Activated CD8-positive, alpha-beta T cell treated with anti-CD3 and anti-CD28 coated beads, Interleukin-2, amount 10 ng/mL, durations not matched to agents 7 days and 5 days (primary cell): Measurements from ENCODE around the gene RMND1. TPM values are rescaled to one million over a fixed set of nuclear protein-coding genes. Genes with fewer than 3 reads are reported as not detected.
"Not testable (repeated sequence)": the region's sequence is repeated elsewhere in the genome, so short reads cannot be mapped to it uniquely, and the experiment has no call there.

ENCODE experiments used
- ATAC-seq: fragments of 150-1000 bp; cut with Tn5 transposase; one replicate; pipeline ENCODE4 v1.10.0; 2021; ENCODE audit warnings: moderate library complexity
- CTCF ChIA-PET: fragments of 350-600 bp; sonication (Branson Sonifier 250); formaldehyde crosslinking; loops from one replicate; lab custom pipeline; 2021; ENCODE audit warnings: antibody characterized with exemption; lab: Charles Lee
- POLR2A ChIA-PET: fragments of 350-600 bp; sonication (Branson Sonifier 250); formaldehyde crosslinking; loops from one replicate; lab custom pipeline; 2021; ENCODE audit warnings: antibody characterized with exemption; lab: Charles Lee
- DNase-seq: peaks from one replicate; pipeline ENCODE4 v3.0.0-alpha.2; 2020
- H3K27ac Mint-ChIP-seq: one replicate; pipeline ENCODE4 v1.8.0; 2021; ENCODE audit warnings: mild to moderate bottlenecking, mixed read lengths
- H3K27me3 Mint-ChIP-seq: one replicate; pipeline ENCODE4 v1.8.0; 2021; ENCODE audit warnings: low read depth, mixed read lengths
- H3K36me3 Mint-ChIP-seq: one replicate; pipeline ENCODE4 v1.8.0; 2021; ENCODE audit warnings: low read depth, mixed read lengths
- H3K4me1 Mint-ChIP-seq: one replicate; pipeline ENCODE4 v1.8.0; 2021; ENCODE audit warnings: low read depth, mixed read lengths
- H3K4me3 Mint-ChIP-seq: one replicate; pipeline ENCODE4 v1.8.0; 2021; ENCODE audit warnings: mild to moderate bottlenecking, mixed read lengths
- H3K9me3 Mint-ChIP-seq: one replicate; pipeline ENCODE4 v1.8.0; 2022; ENCODE audit warnings: mixed read lengths; ENCODE audit not compliant: insufficient read depth
- total RNA-seq, 2 experiments: library from RNA; stranded (reverse); gene quantifications; one replicate each; pipeline ENCODE4 v1.2.3, GENCODE V29; 2021

Gene RMND1
- total RNA-seq, 2 experiments from 2014 or later, result 18.6 to 19.2 TPM

- CTCF ChIA-PET, result interaction anchor here (0.7 to 2.1 kb wide), 6 partner anchors 9 to 58 kb away, joined by 3 to 12 read pairs (median 8); no protein-coding TSS in a partner anchor
- not testable (repeated sequence) for DNase-seq, H3K36me3 Mint-ChIP-seq, ATAC-seq, H3K27ac Mint-ChIP-seq, H3K27me3 Mint-ChIP-seq, H3K9me3 Mint-ChIP-seq
- peaks cover 26% of the 10 kb centered on the region for H3K4me1 Mint-ChIP-seq
- H3K4me3 Mint-ChIP-seq, result peak overlapping the region; percentile 99
- POLR2A ChIA-PET, result interaction anchor here (0.8 to 2.0 kb wide), 5 partner anchors 13 to 79 kb away, joined by 4 to 13 read pairs (median 7); partner anchors contain the start of gene ZBTB2
Observed at GRCh38 chr6:151450928-151451327, 998 bp downstream of the RMND1 start.

DNA sequence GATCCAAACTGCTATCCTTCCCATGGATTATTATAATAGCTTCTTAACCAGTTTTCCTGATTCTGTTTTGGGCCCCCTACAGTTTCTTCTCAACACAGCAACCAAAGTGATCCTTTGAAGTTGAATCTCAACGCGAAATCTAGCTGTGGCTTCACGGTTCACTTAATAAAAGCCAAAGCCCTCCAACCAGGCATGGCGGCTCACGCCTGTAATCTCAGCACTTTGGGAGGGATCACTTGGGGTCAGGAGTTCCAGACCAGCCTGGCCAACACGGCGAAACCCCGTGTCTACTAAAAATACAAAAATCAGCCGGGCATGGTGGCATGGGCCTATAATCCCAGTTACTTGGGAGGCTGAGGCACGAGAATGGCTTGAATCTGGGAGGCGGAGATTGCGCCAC lies 3.3 kb downstream of the RMND1 start:
- H3K27me3 Mint-ChIP-seq, result no peaks in the 10 kb centered on the region
- DNase-seq, result no peak
- no peak overlapping the region for H3K4me3 Mint-ChIP-seq
- POLR2A ChIA-PET, result no interaction called here
- no peak for ATAC-seq
- no peaks in the 10 kb centered on the region for H3K9me3 Mint-ChIP-seq
- peaks cover 25% of the 10 kb centered on the region for H3K4me1 Mint-ChIP-seq
- CTCF ChIA-PET, result interaction anchor here (0.7 to 1.1 kb wide), 2 partner anchors 11 to 563 kb away, joined by 3 read pairs; no protein-coding TSS in a partner anchor
- H3K36me3 Mint-ChIP-seq, result peaks cover 14% of the 10 kb centered on the region
- no peak overlapping the region for H3K27ac Mint-ChIP-seq

- no peak overlapping the region for H3K27ac Mint-ChIP-seq
- CTCF ChIA-PET, result interaction anchor here (1.4 kb wide), 1 partner anchor 820 kb away, joined by 3 read pairs; no protein-coding TSS in a partner anchor
- no peaks in the 10 kb centered on the region for H3K27me3 Mint-ChIP-seq
- DNase-seq (no peak), ATAC-seq (no peak)
- no peak overlapping the region for H3K4me3 Mint-ChIP-seq
- H3K36me3 Mint-ChIP-seq, result peaks cover 13% of the 10 kb centered on the region
- peaks cover 25% of the 10 kb centered on the region for H3K4me1 Mint-ChIP-seq
- H3K9me3 Mint-ChIP-seq, result no peaks in the 10 kb centered on the region
- POLR2A ChIA-PET, result no interaction called here
Observed at GRCh38 chr6:151447237-151447636, 4.7 kb downstream of the RMND1 start.

DNA sequence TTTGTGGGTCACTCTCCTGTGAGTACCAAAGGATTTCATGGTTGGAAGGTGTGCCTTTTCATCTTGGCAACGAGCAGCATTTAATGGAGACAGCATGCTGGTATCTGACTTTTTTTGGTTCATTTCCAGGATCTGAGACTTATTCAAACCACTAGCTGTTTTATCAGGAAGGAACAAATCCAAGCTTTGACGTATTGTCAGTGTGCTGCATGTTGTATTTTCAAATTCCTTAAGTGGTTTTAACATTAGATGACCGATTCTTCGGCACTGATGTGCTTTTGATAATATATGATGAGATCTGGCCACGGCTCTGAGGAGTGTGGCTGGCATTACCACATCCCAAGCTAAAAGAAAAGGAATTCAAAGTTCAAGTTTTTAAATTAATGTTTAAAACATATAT lies 6.4 kb downstream of the RMND1 start:
- ATAC-seq (no peak), DNase-seq (no peak)
- no peak overlapping the region for H3K27ac Mint-ChIP-seq
- H3K36me3 Mint-ChIP-seq, result peaks cover 10% of the 10 kb centered on the region
- H3K27me3 Mint-ChIP-seq, result no peaks in the 10 kb centered on the region
- ChIA-PET POLR2A (interaction anchor here (0.9 kb wide), 1 partner anchor 25 kb away, joined by 3 read pairs; no protein-coding TSS in a partner anchor), CTCF (interaction anchor here (0.8 to 1.2 kb wide), 2 partner anchors 30 to 39 kb away, joined by 3 read pairs; no protein-coding TSS in a partner anchor)
- peaks cover 19% of the 10 kb centered on the region for H3K4me1 Mint-ChIP-seq
- no peaks in the 10 kb centered on the region for H3K9me3 Mint-ChIP-seq
- H3K4me3 Mint-ChIP-seq, result no peak overlapping the region

GRCh38 chr6:151443911-151444621 lies 7.9 kb downstream of the RMND1 start:
- H3K4me3 Mint-ChIP-seq, result no peak overlapping the region
- no peaks in the 10 kb centered on the region for H3K27me3 Mint-ChIP-seq
- no peak overlapping the region for H3K27ac Mint-ChIP-seq
- H3K9me3 Mint-ChIP-seq, result no peaks in the 10 kb centered on the region
- ATAC-seq, result no peak
- ChIA-PET POLR2A (no interaction called here), CTCF (interaction anchor here (0.8 kb wide), 2 partner anchors 13 to 26 kb away, joined by 3 read pairs; no protein-coding TSS in a partner anchor)
- peaks cover 20% of the 10 kb centered on the region for H3K4me1 Mint-ChIP-seq
- DNase-seq, result no peak
- H3K36me3 Mint-ChIP-seq, result peaks cover 7% of the 10 kb centered on the region

DNA sequence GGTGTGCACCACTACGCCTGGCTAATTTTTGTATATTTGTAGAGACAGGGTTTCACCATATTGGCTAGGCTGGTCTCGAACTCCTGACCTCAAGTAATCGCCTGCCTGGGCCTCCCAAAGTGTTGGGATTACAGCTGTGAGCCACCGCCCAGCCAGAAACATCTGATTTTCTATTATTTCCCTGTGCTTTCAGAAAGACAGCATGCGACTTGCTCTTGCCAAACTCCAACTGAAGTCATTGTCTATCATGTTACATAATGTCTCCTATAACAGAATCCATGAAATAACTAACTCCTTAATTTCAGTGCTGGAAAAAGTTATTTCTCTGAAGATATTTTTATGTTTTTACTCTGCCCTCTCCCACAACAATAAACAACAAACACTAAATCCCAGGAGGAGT lies 8.5 kb downstream of the RMND1 start:
- H3K27me3 Mint-ChIP-seq, result no peaks in the 10 kb centered on the region
- ATAC-seq (no peak), DNase-seq (no peak)
- no peaks in the 10 kb centered on the region for H3K9me3 Mint-ChIP-seq
- CTCF ChIA-PET, result no interaction called here
- no peak overlapping the region for H3K4me3 Mint-ChIP-seq
- peaks cover 9% of the 10 kb centered on the region for H3K36me3 Mint-ChIP-seq
- POLR2A ChIA-PET, result no interaction called here
- H3K4me1 Mint-ChIP-seq, result peaks cover 20% of the 10 kb centered on the region
- H3K27ac Mint-ChIP-seq, result no peak overlapping the region

DNA sequence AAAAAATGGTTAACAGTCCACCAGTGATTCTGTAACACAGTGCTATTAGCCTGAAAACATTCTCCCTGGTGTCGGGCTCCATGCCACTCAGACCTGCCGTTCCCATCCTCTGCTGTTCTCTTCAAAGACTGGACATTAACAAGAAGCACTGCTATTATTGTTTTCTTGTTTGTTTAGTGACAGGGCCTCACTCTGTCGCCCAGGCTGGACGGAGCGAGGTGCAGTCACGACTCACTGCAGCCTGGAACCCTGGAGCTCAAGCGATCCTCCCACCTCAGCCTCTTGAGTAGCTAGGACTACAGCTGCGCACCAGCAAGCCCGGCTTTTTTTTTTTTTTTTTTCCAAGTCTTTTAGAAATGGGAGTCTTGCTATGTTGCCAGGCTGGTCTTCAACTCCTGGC lies 9.6 kb downstream of the RMND1 start:
- Mint-ChIP-seq H3K4me1 (peaks cover 15% of the 10 kb centered on the region), H3K36me3 (peaks cover 13% of the 10 kb centered on the region), H3K4me3 (no peak overlapping the region), H3K27ac (no peak overlapping the region), H3K9me3 (no peaks in the 10 kb centered on the region), H3K27me3 (no peaks in the 10 kb centered on the region)
- ChIA-PET CTCF (interaction anchor here (1.1 to 2.9 kb wide), 8 partner anchors 9 to 896 kb away, joined by 3 to 23 read pairs (median 4); partner anchors contain the start of gene RMND1), POLR2A (interaction anchor here (0.9 kb wide), 1 partner anchor 53 kb away, joined by 3 read pairs; no protein-coding TSS in a partner anchor)
- no peak for ATAC-seq
- no peak for DNase-seq

DNA sequence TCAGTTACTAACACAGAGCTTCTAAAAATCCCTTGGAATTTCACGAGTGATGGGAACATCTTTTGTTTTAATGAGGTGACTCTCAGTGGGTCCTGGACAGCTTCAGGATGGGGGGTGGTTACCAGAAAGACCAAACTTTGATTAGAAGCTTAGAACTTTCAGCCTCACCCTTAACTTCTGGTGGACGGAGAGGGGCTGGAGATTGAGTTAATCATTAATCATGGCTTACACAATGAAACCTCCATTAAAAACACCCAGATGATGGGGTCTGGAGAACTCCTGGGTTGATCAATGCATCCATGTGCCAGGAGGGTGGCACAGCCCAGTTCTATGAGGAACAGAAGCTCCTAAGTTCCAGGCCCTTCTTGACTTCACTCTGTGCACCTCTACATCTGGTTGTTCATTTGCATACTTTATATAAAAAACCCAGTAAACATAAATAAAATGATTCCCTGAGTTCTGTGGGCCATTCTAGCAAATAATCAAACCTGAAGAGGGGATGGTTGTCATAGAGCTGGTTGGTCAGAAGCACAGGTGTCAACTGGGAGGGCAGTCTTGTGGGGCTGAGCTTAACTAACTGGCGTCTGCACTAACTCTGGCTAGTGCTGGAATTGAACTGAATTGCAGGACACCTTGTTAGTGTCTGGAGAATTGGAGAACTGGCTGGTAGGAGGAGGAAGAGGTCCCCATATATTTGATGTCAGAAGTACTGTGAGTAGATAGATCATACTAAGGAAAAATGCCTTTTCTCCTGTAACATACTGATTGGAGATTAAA lies 10.3 kb downstream of the RMND1 start:
- H3K9me3 Mint-ChIP-seq, result no peaks in the 10 kb centered on the region
- H3K4me3 Mint-ChIP-seq, result no peak overlapping the region
- POLR2A ChIA-PET, result interaction anchor here (0.9 kb wide), 1 partner anchor 52 kb away, joined by 3 read pairs; no protein-coding TSS in a partner anchor
- no peak overlapping the region for H3K27ac Mint-ChIP-seq
- no peaks in the 10 kb centered on the region for H3K27me3 Mint-ChIP-seq
- no peak for DNase-seq
- no peak for ATAC-seq
- CTCF ChIA-PET, result interaction anchor here (0.7 to 2.9 kb wide), 20 partner anchors 10 to 897 kb away, joined by 3 to 23 read pairs (median 5); partner anchors contain the start of gene RMND1
- H3K36me3 Mint-ChIP-seq, result peaks cover 13% of the 10 kb centered on the region
- peaks cover 15% of the 10 kb centered on the region for H3K4me1 Mint-ChIP-seq

GRCh38 chr6:151440930-151441329 lies 11.0 kb downstream of the RMND1 start:
- no peak for ATAC-seq

GRCh38 chr6:151440498-151440897 lies 11.4 kb downstream of the RMND1 start:
- Mint-ChIP-seq H3K4me1 (peaks cover 15% of the 10 kb centered on the region), H3K9me3 (no peaks in the 10 kb centered on the region), H3K27me3 (no peaks in the 10 kb centered on the region), H3K27ac (no peak overlapping the region), H3K4me3 (peak overlapping the region; percentile 3), H3K36me3 (peaks cover 17% of the 10 kb centered on the region)
- ATAC-seq (no peak), DNase-seq (no peak)
- ChIA-PET POLR2A (interaction anchor here (0.6 kb wide), 1 partner anchor 11 kb away, joined by 3 read pairs; the partner anchor contains the start of gene RMND1), CTCF (interaction anchor here (0.6 to 2.9 kb wide), 17 partner anchors 10 to 898 kb away, joined by 3 to 23 read pairs (median 5); partner anchors contain the start of gene RMND1)

More at GRCh38 chr6:151440930-151441329, 11.0 kb downstream of the RMND1 start:
- Mint-ChIP-seq H3K27ac (no peak overlapping the region), H3K4me3 (peak overlapping the region; percentile 3), H3K4me1 (peaks cover 15% of the 10 kb centered on the region), H3K36me3 (peaks cover 17% of the 10 kb centered on the region), H3K9me3 (no peaks in the 10 kb centered on the region), H3K27me3 (no peaks in the 10 kb centered on the region)
- DNase-seq, result no peak
- ChIA-PET POLR2A (no interaction called here), CTCF (interaction anchor here (0.6 to 2.9 kb wide), 23 partner anchors 10 to 898 kb away, joined by 3 to 23 read pairs (median 5); partner anchors contain the start of gene RMND1)

GRCh38 chr6:151437401-151437800 lies 14.5 kb downstream of the RMND1 start:
- Mint-ChIP-seq H3K9me3 (no peaks in the 10 kb centered on the region), H3K4me1 (peaks cover 9% of the 10 kb centered on the region), H3K36me3 (peaks cover 16% of the 10 kb centered on the region), H3K4me3 (no peak overlapping the region), H3K27ac (no peak overlapping the region), H3K27me3 (no peaks in the 10 kb centered on the region)
- no peak for DNase-seq
- CTCF ChIA-PET, result interaction anchor here (0.9 to 1.7 kb wide), 4 partner anchors 11 to 32 kb away, joined by 3 to 9 read pairs (median 5); partner anchors contain the start of gene RMND1
- no peak for ATAC-seq
- POLR2A ChIA-PET, result no interaction called here
